IPS-NIHi7 (cell line): ENCODE measurements around the gene OTOGL.
"Not testable (repeated sequence)": the region's sequence is repeated elsewhere in the genome, so short reads cannot be mapped to it uniquely, and the experiment has no call there.

ENCODE experiments used
- DNase-seq: peaks from one replicate; pipeline ENCODE4 v3.0.0; 2012; ENCODE audit warnings: mixed read lengths; ENCODE audit errors: extremely low spot score

The OTOGL gene

GRCh38 chr12:80129895-80130530 is 30.7 kb downstream of the OTOGL start:
- DNase-seq: no peak

GRCh38 chr12:80135624-80136023 is 36.3 kb downstream of the OTOGL start:
- DNase-seq: no peak

- no peak for DNase-seq
These were observed 40.7 kb downstream of the OTOGL start for GRCh38 chr12:80140005-80140404.

GRCh38 chr12:80142640-80143039 is 43.3 kb downstream of the OTOGL start:
- DNase-seq: no peak

- DNase-seq: no peak
These were observed 44.2 kb downstream of the OTOGL start for GRCh38 chr12:80143537-80143936.

- not testable (repeated sequence) for DNase-seq
These were observed 50.4 kb downstream of the OTOGL start for GRCh38 chr12:80149547-80150313.

- no peak for DNase-seq
These were observed 51.8 kb downstream of the OTOGL start for GRCh38 chr12:80151131-80151530.

- DNase-seq: no peak
These were observed 54.9 kb downstream of the OTOGL start for GRCh38 chr12:80154261-80154660.

GRCh38 chr12:80156306-80156705 is 57.0 kb downstream of the OTOGL start:
- no peak for DNase-seq

GRCh38 chr12:80157645-80158044 is 58.3 kb downstream of the OTOGL start:
- no peak for DNase-seq

GRCh38 chr12:80161612-80162011 is 62.3 kb downstream of the OTOGL start:
- DNase-seq: no peak

GRCh38 chr12:80162177-80162576 is 62.8 kb downstream of the OTOGL start:
- DNase-seq: no peak

- DNase-seq: no peak
These were observed 66.4 kb downstream of the OTOGL start for GRCh38 chr12:80165746-80166145.

- no peak for DNase-seq
These were observed 67.4 kb downstream of the OTOGL start for GRCh38 chr12:80166751-80167150.

- DNase-seq: no peak
These were observed 69.6 kb downstream of the OTOGL start for GRCh38 chr12:80168936-80169335.

GRCh38 chr12:80170915-80171314 is 71.6 kb downstream of the OTOGL start:
- no peak for DNase-seq

- no peak for DNase-seq
These were observed 73.9 kb downstream of the OTOGL start for GRCh38 chr12:80173083-80173864.

- no peak for DNase-seq
These were observed 76.1 kb downstream of the OTOGL start for GRCh38 chr12:80175307-80175930.

GRCh38 chr12:80176706-80177105 is 77.4 kb downstream of the OTOGL start:
- DNase-seq: no peak

GRCh38 chr12:80178846-80179245 is 79.5 kb downstream of the OTOGL start:
- no peak for DNase-seq

- DNase-seq: no peak
These were observed 84.6 kb downstream of the OTOGL start for GRCh38 chr12:80183939-80184338.

- DNase-seq: no peak
These were observed 85.6 kb downstream of the OTOGL start for GRCh38 chr12:80184926-80185325.
